ENCODE results near the gene NDUFS3. TPM values are rescaled to one million over a fixed set of nuclear protein-coding genes. Genes with fewer than 3 reads are reported as not detected.
"Not testable (repeated sequence)": the region's sequence is repeated elsewhere in the genome, so short reads cannot be mapped to it uniquely, and the experiment has no call there.

The NDUFS3 gene
- polyA plus RNA-seq, 3 donors = 79.7 to 107 (median 104) TPM

DNA sequence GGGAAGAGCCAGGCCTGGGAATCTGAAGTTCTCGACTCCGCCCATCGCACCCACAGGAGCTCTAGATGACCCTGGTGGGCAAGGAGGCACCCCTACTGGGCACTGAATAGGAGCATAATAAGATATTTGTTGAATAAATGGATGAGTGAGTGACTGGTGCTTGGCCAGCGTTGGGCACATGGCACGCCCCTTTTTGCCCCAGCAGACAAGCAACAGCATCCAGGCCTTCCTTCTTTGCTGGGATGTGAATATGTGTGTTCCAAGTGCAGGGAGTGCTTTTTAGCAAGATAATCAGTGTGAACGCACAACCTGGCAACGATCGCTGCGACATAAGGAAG lies 25.5 kb upstream of the NDUFS3 start:
- peaks cover 51% of the 10 kb centered on the region for H3K79me2 ChIP-seq (ENCODE audit: insufficient read depth, low read length)
- H4K20me1 ChIP-seq (ENCODE audit: insufficient read depth, low read length) = peaks cover 18% of the 10 kb centered on the region
- intact Hi-C loops (cut with micrococcal nuclease) = loop anchor here (2.0 to 5.0 kb wide), 4 partner anchors 36 to 56 kb away; no protein-coding TSS in a partner anchor
- no peaks in the 10 kb centered on the region for H3K9me3 ChIP-seq (replicated peaks in 1 of 2; ENCODE audit: control insufficient read depth in 1 of 2, insufficient read depth in 1 of 2, low read length in 2 of 2)
- Mint-ChIP-seq H3K27ac (peak overlapping the region; percentile 64 to 98 (median 83)), H3K36me3 (peaks cover 5 to 11% of the 10 kb centered on the region in 2 donors), H3K4me1 (peaks cover 36% of the 10 kb centered on the region), H3K9me3 (peaks cover 0 to 2% (median 0%) of the 10 kb centered on the region in 7 donors), H3K4me3 (peak overlapping the region; percentile 77 to 86), H3K27me3 (ENCODE audit: low read depth in 3 of 3) (no peaks in the 10 kb centered on the region)
- DNase-seq = peak in 1 of 3 donors; percentile 26
- no peaks in the 10 kb centered on the region for H3K36me3 ChIP-seq (replicated peaks in 1 of 2; ENCODE audit: control insufficient read depth in 1 of 2, insufficient read depth in 2 of 2, low read length in 2 of 2)
- peak overlapping the region; percentile 94 for H3K9ac ChIP-seq (ENCODE audit: insufficient read depth, low read length, poor library complexity, severe bottlenecking)
- no peaks in the 10 kb centered on the region for H3K27me3 ChIP-seq (ENCODE audit: control insufficient read depth in 2 of 2, insufficient read depth in 2 of 2, low read length in 2 of 2)
- H3K4me1 ChIP-seq (ENCODE audit: control insufficient read depth in 1 of 2, insufficient read depth in 2 of 2, low read length in 2 of 2) = peaks cover 40 to 51% of the 10 kb centered on the region in 2 donors
- WGBS (ENCODE audit: insufficient coverage) = 0% methylated on average over 5 of the region's 9 CpGs
- TF ChIP-seq, protein P1, sequence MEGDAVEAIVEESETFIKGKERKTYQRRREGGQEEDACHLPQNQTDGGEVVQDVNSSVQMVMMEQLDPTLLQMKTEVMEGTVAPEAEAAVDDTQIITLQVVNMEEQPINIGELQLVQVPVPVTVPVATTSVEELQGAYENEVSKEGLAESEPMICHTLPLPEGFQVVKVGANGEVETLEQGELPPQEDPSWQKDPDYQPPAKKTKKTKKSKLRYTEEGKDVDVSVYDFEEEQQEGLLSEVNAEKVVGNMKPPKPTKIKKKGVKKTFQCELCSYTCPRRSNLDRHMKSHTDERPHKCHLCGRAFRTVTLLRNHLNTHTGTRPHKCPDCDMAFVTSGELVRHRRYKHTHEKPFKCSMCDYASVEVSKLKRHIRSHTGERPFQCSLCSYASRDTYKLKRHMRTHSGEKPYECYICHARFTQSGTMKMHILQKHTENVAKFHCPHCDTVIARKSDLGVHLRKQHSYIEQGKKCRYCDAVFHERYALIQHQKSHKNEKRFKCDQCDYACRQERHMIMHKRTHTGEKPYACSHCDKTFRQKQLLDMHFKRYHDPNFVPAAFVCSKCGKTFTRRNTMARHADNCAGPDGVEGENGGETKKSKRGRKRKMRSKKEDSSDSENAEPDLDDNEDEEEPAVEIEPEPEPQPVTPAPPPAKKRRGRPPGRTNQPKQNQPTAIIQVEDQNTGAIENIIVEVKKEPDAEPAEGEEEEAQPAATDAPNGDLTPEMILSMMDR (IDR thresholded peaks at IDR 0.05) = peak; percentile 60
- H3K4me2 ChIP-seq (replicated peaks; ENCODE audit: extremely low read depth, low read length, poor library complexity, severe bottlenecking) = peak overlapping the region; percentile 95
- peak overlapping the region; percentile 34 to 96 (median 36) for H3K4me3 ChIP-seq (replicated peaks in 1 of 3; ENCODE audit: low read depth in 2 of 3, low read length in 3 of 3)
- peak overlapping the region; percentile 27 to 98 for H3K27ac ChIP-seq (ENCODE audit: low read depth in 1 of 2, low read length in 2 of 2)
- H2AFZ ChIP-seq (ENCODE audit: insufficient read depth, low read depth, low read length, poor library complexity, severe bottlenecking) = peak overlapping the region; percentile 81

DNA sequence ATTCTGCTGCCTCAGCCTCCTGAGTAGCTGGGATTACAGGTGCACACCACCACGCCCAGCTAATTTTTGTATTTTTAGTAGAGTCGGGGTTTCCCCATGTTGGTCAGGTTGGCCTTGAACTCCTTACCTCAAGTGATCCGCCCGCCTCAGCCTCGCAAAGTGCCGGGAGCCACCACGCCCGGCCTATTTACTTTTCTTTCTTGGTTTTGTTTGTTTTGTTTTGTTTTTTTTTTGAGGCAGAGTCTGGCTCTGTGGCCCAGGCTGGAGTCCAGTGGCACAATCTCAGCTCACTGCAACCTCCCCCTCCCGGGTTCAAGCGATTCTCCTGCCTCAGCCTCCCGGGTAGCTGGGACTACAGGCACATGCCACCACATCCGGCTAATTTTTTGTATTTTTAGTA lies 21.9 kb upstream of the NDUFS3 start:
- H3K36me3 ChIP-seq (replicated peaks in 1 of 2; ENCODE audit: control insufficient read depth in 1 of 2, insufficient read depth in 2 of 2, low read length in 2 of 2); DNase-seq; H3K4me3 Mint-ChIP-seq; H2AFZ ChIP-seq (ENCODE audit: insufficient read depth, low read depth, low read length, poor library complexity, severe bottlenecking); H4K20me1 ChIP-seq (ENCODE audit: insufficient read depth, low read length); intact Hi-C loops (cut with micrococcal nuclease); H3K9ac ChIP-seq (ENCODE audit: insufficient read depth, low read length, poor library complexity, severe bottlenecking); H3K36me3 Mint-ChIP-seq; H3K27me3 Mint-ChIP-seq (ENCODE audit: low read depth in 3 of 3); H3K27ac Mint-ChIP-seq; H3K27ac ChIP-seq (ENCODE audit: low read depth in 1 of 2, low read length in 2 of 2); H3K4me3 ChIP-seq (replicated peaks in 1 of 3; ENCODE audit: low read depth in 2 of 3, low read length in 3 of 3); H3K27me3 ChIP-seq (ENCODE audit: control insufficient read depth in 2 of 2, insufficient read depth in 2 of 2, low read length in 2 of 2); H3K9me3 Mint-ChIP-seq; H3K4me2 ChIP-seq (replicated peaks; ENCODE audit: extremely low read depth, low read length, poor library complexity, severe bottlenecking); H3K9me3 ChIP-seq (replicated peaks in 1 of 2; ENCODE audit: control insufficient read depth in 1 of 2, insufficient read depth in 1 of 2, low read length in 2 of 2): not testable (repeated sequence)
- H3K4me1 Mint-ChIP-seq = peaks cover 16% of the 10 kb centered on the region
- Histone ChIP-seq H3K4me1 (ENCODE audit: control insufficient read depth in 1 of 2, insufficient read depth in 2 of 2, low read length in 2 of 2) (peaks cover 21 to 26% of the 10 kb centered on the region in 2 donors), H3K79me2 (ENCODE audit: insufficient read depth, low read length) (peaks cover 15% of the 10 kb centered on the region)
- WGBS (ENCODE audit: insufficient coverage) = 100% methylated on average over 4 of the region's 12 CpGs

All from CD14-positive monocyte (primary cell).